Activated CD8-positive, alpha-beta memory T cell treated with anti-CD3 and anti-CD28 coated beads, Interleukin-2, amount 50 U/mL, for 48 hours (primary cell): Measurements from ENCODE around the gene SULT1A3.
A peak's percentile ranks its signal among the peaks of the same experiment; 100 is the strongest.
"Not testable (repeated sequence)": the region's sequence is repeated elsewhere in the genome, so short reads cannot be mapped to it uniquely, and the experiment has no call there.

Source experiments
- DNase-seq: peaks from one replicate; pipeline ENCODE4 v3.0.0-alpha.2; 2020

The SULT1A3 gene

GRCh38 chr16:30199049-30199448, at the start of gene SULT1A3:
Gene SULT1A3 (plus strand): TSS chr16:30199255. CDS start chr16:30200729, 1,474 bp downstream.
- not testable (repeated sequence) for DNase-seq

GRCh38 chr16:30151091-30151490, 48.0 kb upstream of the SULT1A3 start:
- DNase-seq: no peak

- DNase-seq: no peak
Measured at GRCh38 chr16:30152517-30152916, 46.5 kb upstream of the SULT1A3 start.

DNA sequence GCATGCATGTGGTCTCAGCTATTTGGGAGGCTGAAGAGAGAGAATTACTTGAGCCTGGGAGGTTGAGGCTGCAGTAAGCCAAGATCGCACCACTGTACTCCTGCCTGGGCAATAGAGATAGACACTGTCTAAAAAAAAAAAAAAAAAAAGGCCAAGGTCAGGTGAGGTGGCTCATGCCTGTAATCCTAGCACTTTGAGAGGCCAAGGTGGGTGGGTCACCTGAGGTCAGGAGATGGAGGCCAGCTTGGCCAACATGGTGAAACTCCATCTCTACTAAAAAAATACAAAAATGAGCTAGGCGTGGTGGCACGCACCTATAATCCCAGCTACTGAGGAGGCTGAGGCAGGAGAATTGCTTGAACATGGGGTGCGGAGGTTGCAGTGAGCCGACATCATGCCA, 43.9 kb upstream of the SULT1A3 start:
- no peak for DNase-seq

DNA sequence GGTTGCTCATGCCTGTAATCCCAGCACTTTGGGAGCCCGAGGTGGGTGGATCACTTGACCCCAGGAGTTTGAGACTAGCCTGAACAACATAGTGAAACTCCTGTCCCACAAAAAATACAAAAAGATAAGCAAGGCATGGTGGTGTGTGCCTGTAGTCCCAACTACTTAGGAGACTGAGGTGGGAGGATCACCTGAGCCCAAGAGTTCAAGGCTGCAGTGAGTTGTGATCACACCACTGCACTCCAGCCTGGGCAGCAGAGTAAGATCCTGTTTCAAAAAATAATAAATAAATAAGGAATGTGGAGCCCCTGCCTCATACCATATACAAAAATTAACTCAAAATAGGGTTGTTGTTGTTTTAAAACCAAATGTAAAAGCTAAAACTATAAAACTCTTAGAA, 41.8 kb upstream of the SULT1A3 start:
- DNase-seq: no peak

- DNase-seq: no peak
Measured at GRCh38 chr16:30163538-30163937, 35.5 kb upstream of the SULT1A3 start.

- DNase-seq: no peak
Measured at GRCh38 chr16:30166202-30166902, 32.7 kb upstream of the SULT1A3 start.

- not testable (repeated sequence) for DNase-seq
Measured at GRCh38 chr16:30168746-30169145, 30.3 kb upstream of the SULT1A3 start.

- not testable (repeated sequence) for DNase-seq
Measured at GRCh38 chr16:30169416-30169815, 29.6 kb upstream of the SULT1A3 start.

GRCh38 chr16:30170145-30170544, 28.9 kb upstream of the SULT1A3 start:
- DNase-seq: not testable (repeated sequence)

DNA sequence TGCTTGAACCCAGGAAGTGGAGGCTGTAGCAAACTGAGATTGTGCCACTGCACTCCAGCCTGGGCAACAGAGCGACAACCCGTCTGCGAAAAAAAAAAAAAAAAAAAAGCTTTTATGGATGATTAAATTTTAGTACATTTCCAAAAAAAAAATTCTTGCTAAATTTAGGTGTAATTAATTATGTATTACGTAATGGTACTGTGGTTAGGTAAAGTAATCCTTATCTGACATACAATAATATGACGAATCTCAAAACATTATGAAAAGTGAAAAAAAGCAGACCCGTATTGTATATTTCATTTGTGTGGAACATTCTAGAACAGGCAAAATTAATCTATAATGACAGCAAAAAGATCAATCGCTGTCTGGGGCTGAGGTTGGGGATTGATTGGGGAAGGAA, 26.0 kb upstream of the SULT1A3 start:
- DNase-seq: no peak

- DNase-seq: not testable (repeated sequence)
Measured at GRCh38 chr16:30176876-30177275, 22.2 kb upstream of the SULT1A3 start.

DNA sequence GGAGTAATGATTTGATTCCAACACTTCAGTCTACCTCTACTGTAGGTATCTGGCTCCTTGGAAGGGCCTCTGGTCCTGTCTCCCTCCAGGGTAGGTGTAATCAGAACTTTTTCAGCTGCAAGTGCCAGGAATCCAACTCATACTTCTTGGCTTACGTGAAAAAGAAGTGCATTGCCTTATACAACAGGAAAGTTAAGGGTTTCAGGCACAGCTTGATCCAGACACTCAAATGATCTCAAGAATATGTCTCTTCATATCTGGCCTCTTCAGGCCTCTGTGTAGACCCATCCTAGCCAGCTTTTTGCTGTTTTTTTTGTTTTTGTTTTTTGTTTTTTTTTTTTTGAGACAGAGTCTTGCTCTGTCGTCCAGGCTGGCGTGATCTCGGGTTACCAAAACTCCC, 19.9 kb upstream of the SULT1A3 start:
- no peak for DNase-seq

- no peak for DNase-seq
Measured at GRCh38 chr16:30179931-30180330, 19.1 kb upstream of the SULT1A3 start.

GRCh38 chr16:30180741-30181140, 18.3 kb upstream of the SULT1A3 start:
- no peak for DNase-seq

DNA sequence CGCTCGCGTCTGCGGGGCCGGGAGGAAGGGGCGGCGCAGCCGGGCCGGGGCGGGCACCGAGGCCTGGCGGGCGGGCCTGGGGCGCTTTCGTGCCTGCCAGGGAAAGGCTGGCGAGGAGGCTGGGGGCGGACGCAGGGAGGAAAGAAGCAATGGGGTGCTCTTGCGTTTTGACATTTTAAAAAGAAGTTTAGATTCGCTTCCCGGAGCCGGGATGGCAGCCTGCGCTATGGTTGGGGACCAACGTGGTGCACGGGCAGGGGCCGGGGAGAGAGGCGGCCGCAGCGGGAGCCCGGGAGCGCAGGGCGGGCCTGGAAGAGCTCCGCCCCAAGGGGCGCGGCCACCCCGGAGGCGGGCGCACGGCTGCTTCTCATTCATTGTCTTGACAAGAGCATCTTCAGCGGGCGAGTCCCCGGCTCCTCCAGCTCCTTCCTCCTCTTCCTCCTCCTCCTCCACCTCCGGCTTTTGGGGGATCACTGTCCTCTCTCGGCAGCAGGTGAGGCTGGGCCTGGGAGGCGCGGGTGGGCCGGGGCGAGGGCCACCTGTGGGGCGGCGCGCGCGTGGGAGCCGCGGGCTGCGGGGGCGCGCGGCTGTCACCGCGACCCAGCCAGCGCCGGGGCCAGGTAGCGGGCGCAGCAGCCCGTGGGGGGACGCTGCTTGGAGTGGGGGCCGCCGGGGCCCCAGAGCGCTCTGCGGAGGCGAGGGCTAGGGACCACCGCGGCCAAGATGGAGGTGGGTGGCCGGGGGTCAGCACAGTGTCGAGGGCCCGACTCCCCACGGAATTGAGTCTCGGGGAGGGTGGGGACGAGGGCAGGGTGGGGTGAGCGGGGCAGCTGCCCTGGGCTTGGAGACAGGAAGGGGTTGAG, 15.6 kb upstream of the SULT1A3 start, which contains the start of gene CORO1A:
TSS of gene CORO1A (plus strand) at position 370 of the 863 bp plus-strand sequence. CDS start 1,608 bp downstream, outside the sequence.
- DNase-seq: peak; percentile 94

DNA sequence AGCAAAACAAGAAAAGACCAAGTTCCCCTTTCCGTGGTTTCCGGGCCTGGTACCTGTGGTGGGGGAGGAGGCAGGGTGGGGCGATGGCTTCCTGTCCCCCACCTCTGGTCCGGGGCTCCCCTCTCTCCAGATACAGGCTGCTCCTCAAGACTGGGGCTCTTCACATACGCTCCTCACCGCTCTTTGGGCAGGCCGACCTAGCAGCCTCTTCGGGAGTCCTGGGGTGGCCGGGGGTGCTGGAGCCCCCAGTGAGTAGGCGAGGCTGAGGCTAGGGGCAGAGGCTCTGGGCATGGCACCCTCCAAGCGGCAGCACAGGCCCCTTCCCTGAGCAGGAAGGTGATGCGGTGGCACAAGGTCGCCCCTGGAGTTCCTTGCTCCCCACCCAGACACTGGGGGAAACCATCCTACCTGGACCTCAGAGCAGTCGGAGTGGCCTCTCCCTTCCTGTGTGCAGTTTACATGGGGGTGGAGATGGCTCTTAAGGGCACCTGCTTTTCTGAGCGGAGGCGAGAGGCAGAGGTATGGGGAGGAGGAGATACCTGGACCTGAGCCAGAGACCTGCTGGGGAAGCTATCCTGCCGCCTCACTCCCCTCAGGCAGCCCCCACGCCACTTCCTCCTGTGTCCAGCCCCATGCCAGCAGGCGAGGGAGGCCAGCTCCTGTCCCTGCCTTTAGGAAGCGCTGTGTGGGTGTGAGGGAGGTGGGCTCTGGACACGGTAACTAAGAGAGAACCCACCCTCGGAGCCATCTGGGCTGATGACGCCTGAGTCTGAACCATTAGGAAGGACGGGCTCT, 14.8 kb upstream of the SULT1A3 start:
- DNase-seq: peak; percentile 84

GRCh38 chr16:30184891-30185682, 14.0 kb upstream of the SULT1A3 start:
- peak; percentile 81 for DNase-seq

DNA sequence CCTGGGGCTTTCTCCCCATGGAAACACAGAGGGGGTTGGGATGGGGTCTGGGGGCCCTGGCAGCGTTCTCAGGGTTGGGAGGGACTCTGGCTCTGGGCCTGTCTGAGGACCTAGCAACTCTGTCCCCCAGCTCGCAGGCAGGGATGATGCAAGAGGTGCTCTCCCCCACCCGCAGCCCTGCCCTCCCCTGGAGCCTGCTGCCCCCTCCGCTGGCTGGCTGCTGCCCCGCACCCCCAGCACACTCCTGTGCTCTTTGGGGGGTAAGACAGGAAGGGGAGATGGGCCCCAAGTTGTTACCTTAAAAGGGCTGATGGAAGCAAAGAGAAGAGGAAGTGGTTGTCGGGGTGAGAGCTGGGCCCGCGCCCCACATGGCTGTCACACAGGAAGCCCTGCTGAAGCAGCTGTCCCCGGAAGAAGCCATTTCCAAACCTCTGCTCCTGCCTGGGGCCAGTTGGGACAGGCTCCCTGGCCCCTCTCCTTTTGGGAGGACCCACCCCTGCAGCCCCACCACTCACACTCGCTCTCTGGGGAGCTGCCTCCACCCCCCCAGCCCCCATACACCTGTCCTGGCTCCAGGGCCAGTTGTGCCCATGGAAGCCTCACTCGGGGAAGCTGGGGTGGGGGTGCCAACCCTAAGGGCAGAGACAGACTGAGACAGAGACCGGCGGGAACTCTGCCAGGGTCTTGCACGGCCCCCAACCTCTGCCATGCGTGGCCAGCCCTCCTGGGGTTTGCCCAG, 13.2 kb upstream of the SULT1A3 start:
- peak; percentile 87 for DNase-seq

- no peak for DNase-seq
Measured at GRCh38 chr16:30186444-30186781, 12.6 kb upstream of the SULT1A3 start.

DNA sequence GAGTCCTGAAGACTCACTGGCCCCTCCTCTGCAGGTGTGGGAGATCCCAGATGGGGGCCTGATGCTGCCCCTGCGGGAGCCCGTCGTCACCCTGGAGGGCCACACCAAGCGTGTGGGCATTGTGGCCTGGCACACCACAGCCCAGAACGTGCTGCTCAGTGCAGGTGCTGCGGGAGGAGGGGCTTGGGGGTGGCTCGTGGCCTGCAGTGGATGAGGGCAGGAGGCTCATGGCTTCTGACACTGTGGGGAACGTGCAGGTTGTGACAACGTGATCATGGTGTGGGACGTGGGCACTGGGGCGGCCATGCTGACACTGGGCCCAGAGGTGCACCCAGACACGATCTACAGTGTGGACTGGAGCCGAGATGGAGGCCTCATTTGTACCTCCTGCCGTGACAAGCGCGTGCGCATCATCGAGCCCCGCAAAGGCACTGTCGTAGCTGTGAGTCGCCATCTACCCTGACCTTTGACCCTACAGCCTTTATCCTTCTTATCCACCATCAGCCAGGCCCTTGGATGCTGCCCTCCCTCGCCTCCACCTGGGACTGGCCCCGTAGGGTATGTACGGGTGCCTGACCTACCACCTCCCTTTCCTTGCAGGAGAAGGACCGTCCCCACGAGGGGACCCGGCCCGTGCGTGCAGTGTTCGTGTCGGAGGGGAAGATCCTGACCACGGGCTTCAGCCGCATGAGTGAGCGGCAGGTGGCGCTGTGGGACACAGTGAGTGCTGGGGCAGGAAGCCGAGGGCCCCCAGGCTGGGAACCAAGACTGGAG, 12.1 kb upstream of the SULT1A3 start:
- DNase-seq: peak; percentile 98
